Nephron progenitor cell (in vitro differentiated cells): ENCODE data around the gene CDC42SE1.

Experiments
- DNase-seq: peaks from one replicate; pipeline ENCODE4 v3.0.0; 2021
- H3K27ac Mint-ChIP-seq: 2 replicates; pipeline ENCODE4 v1.8.0; 2021; ENCODE audit warnings: mild to moderate bottlenecking, moderate library complexity, mixed read lengths
- H3K27me3 Mint-ChIP-seq: 2 replicates; pipeline ENCODE4 v1.8.0; 2021; ENCODE audit warnings: mild to moderate bottlenecking, low read depth, mixed read lengths; ENCODE audit not compliant: poor library complexity
- H3K36me3 Mint-ChIP-seq: 2 replicates; pipeline ENCODE4 v1.8.0; 2021; ENCODE audit warnings: low read depth, mixed read lengths
- H3K4me1 Mint-ChIP-seq: 2 replicates; pipeline ENCODE4 v1.8.0; 2021; ENCODE audit warnings: mixed read lengths
- H3K4me3 Mint-ChIP-seq: 2 replicates; pipeline ENCODE4 v1.8.0; 2021; ENCODE audit warnings: mild to moderate bottlenecking, moderate library complexity, mixed read lengths
- H3K9me3 Mint-ChIP-seq: 2 replicates; pipeline ENCODE4 v1.8.0; 2021; ENCODE audit warnings: mild to moderate bottlenecking, moderate library complexity, mixed read lengths
- CTCF ChIP-seq: fragments of 200-600 bp; sonication (generic); IDR thresholded peaks from 2 replicates; pipeline ENCODE4 v1.5.0; 2021; ENCODE audit warnings: antibody characterized with exemption

The CDC42SE1 gene

GRCh38 chr1:151085953-151086559, 26.6 kb upstream of the CDC42SE1 start:
- Mint-ChIP-seq H3K4me1 (no peaks in the 10 kb centered on the region), H3K27me3 (peaks cover 5% of the 10 kb centered on the region), H3K4me3 (no peak overlapping the region), H3K36me3 (no peaks in the 10 kb centered on the region), H3K9me3 (no peaks in the 10 kb centered on the region), H3K27ac (no peak overlapping the region)
- no peak for TF ChIP-seq CTCF
- no peak for DNase-seq

GRCh38 chr1:151072224-151072623, 12.8 kb upstream of the CDC42SE1 start:
- Mint-ChIP-seq H3K4me3 (peak overlapping the region; percentile 96), H3K36me3 (peaks cover 31% of the 10 kb centered on the region), H3K27me3 (peaks cover 8% of the 10 kb centered on the region), H3K9me3 (no peaks in the 10 kb centered on the region), H3K4me1 (peaks cover 28% of the 10 kb centered on the region), H3K27ac (no peak overlapping the region)
- DNase-seq: no peak
- TF ChIP-seq CTCF: no peak

GRCh38 chr1:151070474-151071276, 11.3 kb upstream of the CDC42SE1 start, which contains the start of gene GABPB2:
TSS of gene GABPB2 (plus strand) at chr1:151070761. CDS start at chr1:151088190, 17,429 bp downstream.
- peaks cover 32% of the 10 kb centered on the region for H3K4me1 Mint-ChIP-seq

GRCh38 chr1:151069103-151069486, 9.7 kb upstream of the CDC42SE1 start:
- no peak for TF ChIP-seq CTCF

More at GRCh38 chr1:151070474-151071276, 11.3 kb upstream of the CDC42SE1 start, which contains the start of gene GABPB2:
- Mint-ChIP-seq H3K27ac (peak within 1 kb of the TSS; percentile 100), H3K27me3 (peaks cover 3% of the 10 kb centered on the region), H3K36me3 (peaks cover 44% of the 10 kb centered on the region), H3K9me3 (no peaks in the 10 kb centered on the region), H3K4me3 (peak within 1 kb of the TSS; percentile 96)
- DNase-seq: peak; percentile 89
- TF ChIP-seq CTCF: peak; percentile 92

GRCh38 chr1:151067185-151067584, 7.8 kb upstream of the CDC42SE1 start:
- Mint-ChIP-seq H3K4me3 (no peak overlapping the region), H3K9me3 (no peaks in the 10 kb centered on the region), H3K27ac (no peak overlapping the region), H3K27me3 (no peaks in the 10 kb centered on the region), H3K4me1 (peaks cover 52% of the 10 kb centered on the region), H3K36me3 (peaks cover 51% of the 10 kb centered on the region)
- no peak for TF ChIP-seq CTCF
- no peak for DNase-seq

More at GRCh38 chr1:151069103-151069486, 9.7 kb upstream of the CDC42SE1 start:
- Mint-ChIP-seq H3K4me1 (peaks cover 41% of the 10 kb centered on the region), H3K9me3 (no peaks in the 10 kb centered on the region), H3K36me3 (peaks cover 51% of the 10 kb centered on the region), H3K27ac (peak overlapping the region; percentile 68), H3K27me3 (peaks cover 3% of the 10 kb centered on the region), H3K4me3 (peak overlapping the region; percentile 66)
- DNase-seq: no peak
